B cell (primary cell): Measurements from ENCODE around the gene GLI1.

Source experiments
- CTCF ChIP-seq: fragments of 200-600 bp; IDR thresholded peaks from one replicate; pipeline ENCODE4 v1.8.0; 2022; ENCODE audit warnings: antibody characterized with exemption, mild to moderate bottlenecking
- EZH2 ChIP-seq: IDR thresholded peaks from 2 replicates; pipeline ENCODE4 v1.6.1; 2012; ENCODE audit warnings: borderline replicate concordance, low read depth, mild to moderate bottlenecking, moderate library complexity, low read length; ENCODE audit not compliant: insufficient read depth, poor library complexity, severe bottlenecking

- peak; percentile 72 for TF ChIP-seq CTCF
- TF ChIP-seq EZH2 = no peak
Observed at GRCh38 chr12:57456145-57456700, 3.4 kb upstream of the GLI1 start.
